GM18499 (cell line): ENCODE measurements around the gene DKK3.

Experiments
- ATAC-seq: cut with Tn5 transposase; IDR thresholded peaks from one replicate; pipeline ENCODE4 v1.9.1; 2021; ENCODE audit warnings: moderate number of reproducible peaks; ENCODE audit not compliant: insufficient read depth, unreplicated experiment

Gene DKK3

GRCh38 chr11:11971906-11972547, 36.4 kb downstream of the DKK3 start:
- ATAC-seq, result no peak

GRCh38 chr11:11970556-11970955, 37.9 kb downstream of the DKK3 start:
- ATAC-seq, result no peak

- ATAC-seq, result no peak
Observed at GRCh38 chr11:11969380-11970215, 38.8 kb downstream of the DKK3 start.

GRCh38 chr11:11968511-11969280, 39.7 kb downstream of the DKK3 start:
- no peak for ATAC-seq

- ATAC-seq, result no peak
Observed at GRCh38 chr11:11967669-11968510, 40.5 kb downstream of the DKK3 start.

- no peak for ATAC-seq
Observed at GRCh38 chr11:11966826-11967668, 41.4 kb downstream of the DKK3 start.

- ATAC-seq, result no peak
Observed at GRCh38 chr11:11966354-11966741, 42.1 kb downstream of the DKK3 start.

- ATAC-seq, result no peak
Observed at GRCh38 chr11:11965656-11966353, 42.6 kb downstream of the DKK3 start.

GRCh38 chr11:11965192-11965591, 43.2 kb downstream of the DKK3 start:
- no peak for ATAC-seq

- ATAC-seq, result no peak
Observed at GRCh38 chr11:11964774-11965150, 43.7 kb downstream of the DKK3 start.

GRCh38 chr11:11963842-11964773, 44.3 kb downstream of the DKK3 start:
- no peak for ATAC-seq

- ATAC-seq, result no peak
Observed at GRCh38 chr11:11963067-11963466, 45.4 kb downstream of the DKK3 start.

GRCh38 chr11:11961399-11962028, 46.9 kb downstream of the DKK3 start:
- ATAC-seq, result no peak

- ATAC-seq, result no peak
Observed at GRCh38 chr11:11960687-11961086, 47.7 kb downstream of the DKK3 start.

GRCh38 chr11:11959601-11960000, 48.8 kb downstream of the DKK3 start:
- ATAC-seq, result no peak

- no peak for ATAC-seq
Observed at GRCh38 chr11:11958403-11959231, 49.8 kb downstream of the DKK3 start.
